Endodermal cell (in vitro differentiated cells): ENCODE results near the gene ITGA7. TPM values are rescaled to one million over a fixed set of nuclear protein-coding genes. Genes with fewer than 3 reads are reported as not detected.

ENCODE experiments used
- DNase-seq: peaks from one replicate; pipeline ENCODE4 v3.0.0-alpha.2; 2017
- H3K27ac ChIP-seq: 2 replicates; pipeline ENCODE4 v1.5.1; 2013; ENCODE audit warnings: mild to moderate bottlenecking, low read depth, low read length, moderate library complexity
- H3K27me3 ChIP-seq: 2 replicates; pipeline ENCODE4 v1.6.1; 2013; ENCODE audit warnings: mild to moderate bottlenecking, low read length, moderate library complexity; ENCODE audit not compliant: insufficient read depth, control insufficient read depth, poor library complexity, severe bottlenecking
- H3K36me3 ChIP-seq: 2 replicates; pipeline ENCODE4 v1.7.0; 2013; ENCODE audit warnings: mild to moderate bottlenecking, low read length, moderate library complexity; ENCODE audit not compliant: control insufficient read depth, insufficient read depth
- H3K4me1 ChIP-seq: one replicate; pipeline ENCODE4 v1.7.0; 2013; ENCODE audit warnings: low read length; ENCODE audit not compliant: control insufficient read depth, insufficient read depth
- H3K4me3 ChIP-seq: 2 replicates; pipeline ENCODE4 v1.5.1; 2013; ENCODE audit warnings: mild to moderate bottlenecking, low read length, moderate library complexity
- H3K9ac ChIP-seq: 2 replicates; pipeline ENCODE4 v1.6.1; 2013; ENCODE audit warnings: mild to moderate bottlenecking, low read length, moderate library complexity; ENCODE audit not compliant: poor library complexity, severe bottlenecking; ENCODE audit errors: extremely low read depth
- H3K9me3 ChIP-seq: 2 replicates; pipeline ENCODE4 v1.6.1; 2013; ENCODE audit warnings: mild to moderate bottlenecking, low read length, moderate library complexity; ENCODE audit not compliant: control insufficient read depth
- H3K27ac Mint-ChIP-seq: 2 replicates; pipeline ENCODE4 v1.8.0; 2020; ENCODE audit warnings: mixed read lengths
- H3K27me3 Mint-ChIP-seq: 2 replicates; pipeline ENCODE4 v1.8.0; 2021; ENCODE audit warnings: mild to moderate bottlenecking, mixed read lengths; ENCODE audit not compliant: insufficient read depth
- H3K36me3 Mint-ChIP-seq: 2 replicates; pipeline ENCODE4 v1.8.0; 2020; ENCODE audit warnings: low read depth, mixed read lengths
- H3K4me1 Mint-ChIP-seq: 2 replicates; pipeline ENCODE4 v1.8.0; 2020; ENCODE audit warnings: mixed read lengths
- H3K4me3 Mint-ChIP-seq: 2 replicates; pipeline ENCODE4 v1.8.0; 2020; ENCODE audit warnings: mild to moderate bottlenecking, moderate library complexity, mixed read lengths
- H3K9me3 Mint-ChIP-seq: 2 replicates; pipeline ENCODE4 v1.8.0; 2020; ENCODE audit warnings: mild to moderate bottlenecking, mixed read lengths
- WGBS, 2 experiments: methylation state at CpG; one replicate each; pipeline versions ENCODE4 v1.1.5 to v1.1.7; 2013; ENCODE audit warnings: missing lambda C conversion rate in 2 of 2, mixed read lengths in 1 of 2; ENCODE audit not compliant: insufficient coverage in 1 of 2, insufficient read length in 1 of 2; 5-methylcytosine and 5-hydroxymethylcytosine counted together
- total RNA-seq, 2 donors: library from RNA; stranded (reverse); fragmentation: NEBNext Ultra II Directional in 1 of 2; extraction: Animal tissue kit (Norgen Biotek cat#: 25700) in 1 of 2; gene quantifications; 2 replicates in 1 of 2; 3 replicates in 1 of 2; pipeline ENCODE4 v1.2.1, GENCODE V29; 2021
- TF ChIP-seq, protein P1 (sequence below): fragments of 200-600 bp; sonication (generic); conservative IDR thresholded peaks from 2 replicates; pipeline ENCODE4 v1.5.0; 2021; ENCODE audit warnings: antibody characterized with exemption, mild to moderate bottlenecking

The ITGA7 gene
- total RNA-seq, 2 donors from 2014 or later = 106 to 122 TPM

DNA sequence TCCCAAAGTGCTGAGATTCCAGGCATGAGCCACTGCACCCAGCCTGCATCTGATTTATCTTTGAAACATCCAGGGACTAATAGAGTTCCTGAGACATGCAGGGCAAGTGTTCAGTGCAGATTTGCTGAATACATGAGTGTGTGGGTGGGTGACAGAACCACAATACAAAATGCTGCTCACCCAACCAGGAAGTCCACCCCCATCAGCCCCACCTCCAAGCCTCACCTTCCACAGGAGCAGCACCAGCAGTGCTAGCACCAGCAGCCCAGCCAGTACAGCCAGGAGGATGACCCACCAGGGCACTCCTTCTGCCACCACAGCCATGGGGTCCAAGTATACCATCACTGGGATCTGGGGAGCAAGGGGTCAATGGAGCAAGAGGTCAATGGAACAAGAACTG lies 20.0 kb downstream of the ITGA7 start:
- DNase-seq = no peak
- Histone ChIP-seq H3K9me3 (no peaks in the 10 kb centered on the region), H3K27ac (no peak overlapping the region), H3K4me1 (no peaks in the 10 kb centered on the region), H3K9ac (no peak overlapping the region), H3K4me3 (no peak overlapping the region), H3K27me3 (no peaks in the 10 kb centered on the region), H3K36me3 (no peaks in the 10 kb centered on the region)
- Mint-ChIP-seq H3K27ac (no peak overlapping the region), H3K4me3 (no peak overlapping the region), H3K27me3 (no peaks in the 10 kb centered on the region), H3K36me3 (peaks cover 48% of the 10 kb centered on the region), H3K9me3 (no peaks in the 10 kb centered on the region), H3K4me1 (peaks cover 5% of the 10 kb centered on the region)
- TF ChIP-seq, protein P1, sequence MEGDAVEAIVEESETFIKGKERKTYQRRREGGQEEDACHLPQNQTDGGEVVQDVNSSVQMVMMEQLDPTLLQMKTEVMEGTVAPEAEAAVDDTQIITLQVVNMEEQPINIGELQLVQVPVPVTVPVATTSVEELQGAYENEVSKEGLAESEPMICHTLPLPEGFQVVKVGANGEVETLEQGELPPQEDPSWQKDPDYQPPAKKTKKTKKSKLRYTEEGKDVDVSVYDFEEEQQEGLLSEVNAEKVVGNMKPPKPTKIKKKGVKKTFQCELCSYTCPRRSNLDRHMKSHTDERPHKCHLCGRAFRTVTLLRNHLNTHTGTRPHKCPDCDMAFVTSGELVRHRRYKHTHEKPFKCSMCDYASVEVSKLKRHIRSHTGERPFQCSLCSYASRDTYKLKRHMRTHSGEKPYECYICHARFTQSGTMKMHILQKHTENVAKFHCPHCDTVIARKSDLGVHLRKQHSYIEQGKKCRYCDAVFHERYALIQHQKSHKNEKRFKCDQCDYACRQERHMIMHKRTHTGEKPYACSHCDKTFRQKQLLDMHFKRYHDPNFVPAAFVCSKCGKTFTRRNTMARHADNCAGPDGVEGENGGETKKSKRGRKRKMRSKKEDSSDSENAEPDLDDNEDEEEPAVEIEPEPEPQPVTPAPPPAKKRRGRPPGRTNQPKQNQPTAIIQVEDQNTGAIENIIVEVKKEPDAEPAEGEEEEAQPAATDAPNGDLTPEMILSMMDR = no peak

DNA sequence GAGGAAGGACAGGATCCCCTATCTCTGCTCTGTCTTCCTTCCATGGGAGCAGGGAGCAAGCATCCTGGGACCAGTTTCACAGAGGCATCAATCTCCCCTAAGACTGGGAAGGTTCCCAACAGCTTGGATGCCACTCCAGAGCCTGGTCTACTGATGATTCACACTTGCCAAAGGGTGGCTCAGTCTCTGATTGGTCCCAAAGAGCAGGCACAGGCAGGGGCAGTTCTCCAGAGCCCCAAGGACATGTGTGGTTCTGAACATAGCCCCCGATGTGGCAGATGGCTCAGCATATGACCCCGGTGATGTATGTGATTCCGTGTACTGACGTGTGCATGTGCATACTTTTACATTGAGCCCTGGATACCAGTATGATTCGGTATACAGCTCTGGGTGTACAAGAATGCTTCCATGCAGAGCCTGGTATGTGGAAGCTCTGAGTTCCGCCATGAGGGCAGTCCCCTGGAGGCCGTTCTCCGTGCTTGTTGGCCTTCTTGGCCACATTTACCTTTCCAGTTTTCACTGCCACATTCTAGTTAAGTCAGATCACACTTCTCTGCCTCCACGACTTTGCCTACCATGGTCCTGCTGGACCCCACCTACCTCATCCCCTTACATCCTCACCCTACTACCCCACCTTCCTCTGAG lies 21.2 kb downstream of the ITGA7 start:
- Histone ChIP-seq H3K36me3 (no peaks in the 10 kb centered on the region), H3K9ac (no peak overlapping the region), H3K4me3 (no peak overlapping the region), H3K4me1 (peaks cover 7% of the 10 kb centered on the region), H3K27me3 (no peaks in the 10 kb centered on the region), H3K9me3 (no peaks in the 10 kb centered on the region), H3K27ac (no peak overlapping the region)
- Mint-ChIP-seq H3K27me3 (no peaks in the 10 kb centered on the region), H3K36me3 (peaks cover 42% of the 10 kb centered on the region), H3K4me1 (peaks cover 11% of the 10 kb centered on the region), H3K27ac (no peak overlapping the region), H3K4me3 (no peak overlapping the region), H3K9me3 (no peaks in the 10 kb centered on the region)
- TF ChIP-seq, protein P1 = no peak
- 89 to 92% methylated on average over 9 of the region's 9 CpGs for WGBS, 2 experiments
- DNase-seq = no peak

DNA sequence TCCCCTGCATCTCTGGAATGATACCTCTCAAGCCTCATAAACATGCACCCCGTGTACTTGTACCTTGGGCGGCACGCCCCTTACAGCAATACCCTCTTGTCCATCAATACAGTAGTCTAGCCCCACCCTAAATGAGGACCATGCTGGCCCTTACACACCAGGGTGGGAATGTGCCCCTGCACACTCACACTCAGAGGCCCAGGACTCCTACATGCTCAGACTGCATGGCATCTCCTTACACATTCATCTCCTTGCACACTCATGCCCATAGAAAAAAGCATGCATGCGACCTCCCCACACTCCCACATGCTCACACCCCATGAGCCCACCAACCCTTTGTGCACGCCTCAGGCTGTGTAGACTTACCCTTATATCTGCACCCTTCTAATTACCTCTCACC lies 22.0 kb downstream of the ITGA7 start:
- no peak overlapping the region for H3K4me3 ChIP-seq
- Mint-ChIP-seq H3K36me3 (peaks cover 39% of the 10 kb centered on the region), H3K4me1 (peaks cover 17% of the 10 kb centered on the region), H3K27me3 (no peaks in the 10 kb centered on the region), H3K27ac (no peak overlapping the region), H3K4me3 (no peak overlapping the region), H3K9me3 (no peaks in the 10 kb centered on the region)
- DNase-seq = no peak
- no peak overlapping the region for H3K27ac ChIP-seq
- H3K4me1 ChIP-seq = peaks cover 7% of the 10 kb centered on the region
- WGBS, 2 experiments = 91 to 93% methylated on average over 2 to 5 of the region's 5 CpGs
- TF ChIP-seq, protein P1 = no peak
- no peaks in the 10 kb centered on the region for H3K36me3 ChIP-seq
- no peak overlapping the region for H3K9ac ChIP-seq
- no peaks in the 10 kb centered on the region for H3K27me3 ChIP-seq
- no peaks in the 10 kb centered on the region for H3K9me3 ChIP-seq
